GM04503 (cell line): Measurements from ENCODE around the gene ADCY10.

Experiments
- DNase-seq: peaks from one replicate; pipeline ENCODE4 v3.0.0-alpha.2; 2012; ENCODE audit warnings: low read depth

The ADCY10 gene

GRCh38 chr1:167781558-167781957 is 132.4 kb downstream of the ADCY10 start:
- DNase-seq: no peak

DNA sequence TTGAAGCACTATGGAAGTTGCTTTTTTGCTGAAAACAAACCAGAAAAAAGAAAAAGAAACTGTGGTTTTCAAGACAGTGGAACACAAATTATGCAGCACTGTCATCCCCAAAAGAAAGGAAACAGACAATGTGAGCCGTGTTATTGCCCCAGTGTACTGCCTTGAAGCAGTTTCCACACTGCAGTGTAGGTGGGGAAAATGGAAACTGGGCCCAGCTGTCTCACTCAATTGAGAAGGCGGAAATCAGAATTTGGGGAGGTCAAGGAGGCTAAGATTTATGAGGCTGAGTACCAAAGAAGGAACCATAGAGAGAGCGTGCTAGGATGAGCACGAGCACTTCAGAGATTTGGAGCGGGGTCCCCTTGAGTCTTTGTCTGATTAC is 136.7 kb downstream of the ADCY10 start:
- DNase-seq: no peak

DNA sequence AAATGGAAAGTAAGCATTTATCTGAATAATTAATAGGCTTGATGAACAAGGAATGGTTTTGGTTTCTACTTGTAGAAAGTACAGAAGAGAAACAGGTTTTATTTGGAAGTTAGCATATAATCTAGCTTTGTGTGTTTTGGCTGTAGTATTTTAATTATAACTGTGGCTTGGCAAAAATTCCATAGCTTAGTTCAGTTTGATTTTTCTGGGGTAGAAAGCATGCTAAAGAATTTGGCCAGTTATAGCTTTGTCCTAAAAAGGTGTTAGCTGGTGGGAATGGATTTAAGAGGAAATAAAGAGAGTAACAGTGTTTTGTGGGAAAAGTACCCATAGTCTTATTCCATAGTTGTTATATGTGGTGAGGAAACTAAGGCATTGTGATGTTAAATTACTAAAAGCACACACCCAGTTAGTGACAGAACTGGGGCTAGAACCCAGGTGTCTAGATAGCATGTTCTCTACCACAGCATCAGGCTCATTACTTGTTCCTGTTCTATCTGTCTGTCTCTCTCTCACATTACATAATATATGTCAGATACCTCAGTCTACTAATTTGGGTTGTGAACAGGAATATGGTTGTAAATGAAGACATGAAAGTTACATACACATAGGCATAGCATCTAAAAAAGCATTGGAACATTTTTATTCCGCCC is 137.2 kb downstream of the ADCY10 start:
- DNase-seq: no peak

DNA sequence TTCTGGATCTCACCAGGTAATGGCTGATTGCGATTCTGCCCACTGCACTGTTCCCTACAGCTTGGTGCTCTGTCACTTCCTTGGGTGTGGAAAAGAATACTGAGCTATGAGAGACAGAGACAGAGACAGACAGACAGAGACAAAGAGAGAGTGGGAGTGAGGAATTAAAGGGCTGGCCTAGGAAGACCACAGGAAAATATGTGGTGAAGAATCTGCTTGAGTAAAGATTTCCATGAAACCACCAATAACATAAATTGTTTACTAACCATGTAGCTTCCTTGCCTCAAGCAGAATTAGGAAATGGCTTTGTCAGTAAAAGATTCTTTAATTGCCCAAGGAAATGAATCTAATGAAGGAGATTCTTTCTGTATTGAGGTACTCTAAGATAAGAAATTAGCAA is 137.8 kb downstream of the ADCY10 start:
- DNase-seq: no peak

GRCh38 chr1:167775178-167775577 is 138.8 kb downstream of the ADCY10 start:
- no peak for DNase-seq

DNA sequence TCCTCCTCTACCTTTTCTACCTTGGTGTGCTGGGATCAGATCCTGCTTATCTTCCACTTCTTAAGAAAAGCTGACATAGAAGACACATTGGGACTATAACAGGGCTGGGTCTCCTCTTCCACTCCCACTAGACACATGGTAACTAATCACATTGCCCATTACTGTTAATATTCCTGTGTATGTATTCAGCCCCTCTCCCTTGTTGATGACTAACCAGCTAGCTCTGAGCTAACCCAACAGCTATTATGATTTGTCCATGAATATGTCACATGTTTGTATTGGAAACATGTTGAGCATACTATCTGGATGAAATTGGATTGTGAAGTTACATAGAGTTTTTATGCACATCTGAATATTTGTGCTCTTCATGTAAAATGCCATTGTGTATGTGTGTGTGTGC is 139.2 kb downstream of the ADCY10 start:
- no peak for DNase-seq

DNA sequence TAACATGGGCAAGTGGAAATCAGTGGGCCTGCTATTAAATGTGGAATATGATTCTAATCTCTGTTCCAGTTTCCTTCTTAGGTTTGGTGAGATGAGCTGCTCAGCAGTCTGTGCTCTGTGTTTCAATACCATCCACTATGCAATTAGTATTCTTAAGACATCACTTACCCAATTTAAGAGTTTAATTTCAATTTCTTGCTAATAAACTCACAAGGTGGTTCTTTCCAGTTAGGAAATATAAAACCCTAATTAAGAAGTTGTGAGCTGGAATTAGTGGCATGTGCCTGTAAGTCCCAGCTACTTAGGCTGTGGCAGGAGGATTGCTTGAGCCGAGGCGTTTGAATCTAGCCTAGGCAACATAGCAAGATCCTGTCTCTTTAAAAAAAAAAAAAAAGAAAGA is 140.4 kb downstream of the ADCY10 start:
- no peak for DNase-seq

GRCh38 chr1:167772436-167772835 is 141.5 kb downstream of the ADCY10 start:
- no peak for DNase-seq

DNA sequence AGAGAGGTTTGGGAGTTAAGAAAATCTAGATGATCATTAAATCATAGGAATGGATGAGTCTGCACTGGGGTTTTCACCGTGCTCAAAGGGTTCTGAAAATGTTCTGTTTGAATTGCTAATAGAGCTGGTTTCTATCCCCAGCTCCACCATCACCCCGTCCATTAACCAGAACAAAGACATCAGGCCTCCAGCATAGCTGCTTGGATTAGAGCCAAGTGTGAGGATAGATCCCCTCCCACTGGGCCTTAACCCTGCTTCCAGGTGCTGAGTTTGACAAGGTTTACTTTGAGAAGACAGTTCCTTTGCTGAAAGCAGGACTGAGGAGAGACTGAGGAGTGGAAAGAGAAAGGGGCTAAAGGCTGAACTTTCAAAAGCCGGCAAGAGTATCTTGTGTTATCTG is 143.8 kb downstream of the ADCY10 start:
- DNase-seq: no peak

DNA sequence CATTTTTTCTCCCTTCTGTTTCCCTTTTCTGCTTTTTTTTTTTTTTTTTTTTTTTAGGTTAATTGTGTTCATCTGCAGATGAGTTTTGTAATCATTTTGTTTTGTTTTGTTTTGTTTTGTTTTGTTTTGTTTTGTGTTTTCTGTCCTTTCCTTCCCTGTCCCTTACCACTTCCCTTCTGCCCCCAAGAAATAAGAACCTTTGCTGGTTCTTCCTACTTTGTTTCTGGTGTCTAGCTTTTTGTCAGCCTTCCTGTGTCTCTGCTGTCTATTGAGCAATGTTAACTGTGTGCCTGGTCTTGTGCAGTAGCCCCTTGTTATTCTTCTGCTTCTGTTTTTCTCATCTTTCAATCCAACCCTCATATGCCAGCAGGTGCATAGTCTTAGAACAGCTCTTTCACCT is 146.2 kb downstream of the ADCY10 start:
- DNase-seq: no peak

DNA sequence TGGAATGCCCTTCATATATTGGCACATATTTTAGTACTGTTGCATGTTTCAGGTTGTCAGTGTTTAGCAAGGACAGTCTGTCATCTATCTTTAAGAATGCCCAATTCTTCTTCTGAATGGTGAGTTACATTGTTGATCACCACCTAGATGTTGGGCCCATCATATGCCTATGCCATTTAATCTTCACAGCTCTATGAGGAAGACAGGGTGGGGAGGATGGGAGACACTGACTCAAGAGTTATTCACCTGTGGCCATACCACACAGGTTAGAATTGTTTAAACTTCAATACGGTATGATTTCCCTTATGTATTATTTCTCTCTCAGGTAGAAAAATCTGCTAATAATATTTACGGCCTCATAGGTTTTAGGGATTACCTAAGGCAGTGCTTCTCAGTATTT is 147.4 kb downstream of the ADCY10 start:
- DNase-seq: no peak

DNA sequence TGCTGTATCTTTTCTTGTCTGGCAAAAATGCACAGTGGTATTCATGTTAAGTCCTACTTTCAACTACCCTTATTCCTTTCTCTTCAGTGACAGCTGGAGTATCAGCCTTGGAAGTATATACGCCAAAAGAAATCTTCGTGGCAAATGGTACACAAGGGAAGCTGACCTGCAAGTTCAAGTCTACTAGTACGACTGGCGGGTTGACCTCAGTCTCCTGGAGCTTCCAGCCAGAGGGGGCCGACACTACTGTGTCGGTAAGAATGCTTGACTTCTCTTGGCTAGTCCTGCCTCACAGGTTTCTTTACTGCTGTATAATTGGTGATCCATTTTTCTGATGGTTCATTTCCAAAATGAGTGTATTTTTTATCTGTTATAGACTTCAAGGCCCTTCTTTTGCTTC is 148.4 kb downstream of the ADCY10 start:
- DNase-seq: no peak

GRCh38 chr1:167764458-167765330 is 149.2 kb downstream of the ADCY10 start:
- no peak for DNase-seq

DNA sequence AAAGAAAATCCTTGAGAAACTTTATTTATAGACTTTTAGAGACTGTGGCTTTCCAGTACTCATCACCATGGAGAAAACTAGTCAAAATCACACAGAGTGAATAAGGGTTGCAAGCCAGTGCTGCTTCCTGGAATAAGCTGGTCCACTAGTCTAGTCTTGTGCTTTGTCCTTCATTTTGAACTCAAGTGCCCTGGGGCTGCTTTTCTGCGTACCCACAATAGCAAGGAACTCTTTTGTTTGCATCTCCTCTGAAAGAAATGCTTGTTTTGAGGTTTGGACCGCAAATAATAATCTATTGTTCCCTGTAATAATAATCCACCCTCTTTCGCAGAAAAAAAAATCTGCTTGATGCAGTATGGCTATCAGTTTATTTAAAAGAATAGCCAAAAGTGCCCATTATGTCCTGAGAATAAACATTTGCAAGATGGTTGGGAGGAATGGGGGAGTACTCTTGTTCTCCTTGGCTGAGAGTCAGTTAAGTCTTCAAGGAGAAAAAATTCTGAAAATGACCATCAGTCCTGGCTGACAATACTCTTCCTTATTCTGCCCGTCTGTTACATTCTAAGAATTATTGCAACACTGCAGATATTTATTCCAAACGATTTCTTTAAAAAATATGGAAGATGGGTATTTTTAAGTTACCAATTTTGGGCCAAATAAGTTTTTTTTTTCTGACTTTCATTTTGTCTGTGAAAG is 150.3 kb downstream of the ADCY10 start:
- DNase-seq: no peak

DNA sequence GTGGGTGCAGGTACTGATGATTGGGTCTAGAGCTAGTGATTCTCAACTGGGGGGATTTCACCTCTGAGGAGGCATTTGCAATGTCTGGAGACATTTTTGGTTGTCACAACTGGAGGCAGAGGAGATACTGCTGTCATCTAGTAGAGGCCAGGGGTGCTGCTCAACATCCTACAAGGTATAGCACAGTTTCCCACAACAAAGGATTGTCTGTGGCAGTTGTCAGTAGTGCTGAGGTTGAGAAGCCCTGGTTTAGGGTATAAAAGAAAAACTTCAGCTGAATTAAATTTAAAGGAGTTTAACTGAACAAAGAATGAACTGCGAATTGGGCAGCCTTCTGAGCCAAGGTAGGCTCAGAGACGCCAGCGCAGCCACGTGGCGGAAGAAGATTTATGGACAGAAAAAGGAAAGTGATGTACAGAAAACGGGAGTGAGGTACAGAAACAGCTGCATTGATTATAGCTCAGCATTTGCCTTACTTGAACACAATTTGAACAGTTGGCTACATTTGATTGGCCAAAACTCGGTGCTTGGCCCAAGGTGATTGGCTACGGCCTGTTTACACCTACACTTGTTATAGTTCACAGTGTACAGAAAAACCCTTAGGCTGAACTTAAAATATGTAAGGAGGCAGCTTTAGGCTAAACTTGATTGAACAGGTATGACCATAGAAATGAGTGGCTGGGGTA is 151.7 kb downstream of the ADCY10 start:
- DNase-seq: no peak

GRCh38 chr1:167761400-167761799 is 152.5 kb downstream of the ADCY10 start:
- DNase-seq: no peak
